Mesenchymal stem cell (in vitro differentiated cells and primary cell): ENCODE results near the gene CHMP1A.
A peak's percentile ranks its signal among the peaks of the same experiment; 100 is the strongest.

Experiments used
- DNase-seq: peaks from one replicate; pipeline ENCODE4 v3.0.0-alpha.2; 2013
- H2AFZ ChIP-seq: one replicate; pipeline ENCODE4 v1.6.1; 2013; ENCODE audit warnings: low read depth, mild to moderate bottlenecking, control low read depth, inconsistent platforms, low read length, moderate library complexity
- H2AK5ac ChIP-seq: 2 replicates; pipeline ENCODE4 v1.6.1; 2013; ENCODE audit warnings: low read length, moderate library complexity, mild to moderate bottlenecking, inconsistent platforms; ENCODE audit not compliant: severe bottlenecking
- H2BK120ac ChIP-seq: one replicate; pipeline ENCODE4 v1.6.1; 2013; ENCODE audit warnings: low read depth, mild to moderate bottlenecking, inconsistent platforms, low read length, moderate library complexity
- H2BK12ac ChIP-seq, 2 experiments: one replicate each; pipeline ENCODE4 v1.6.1; 2013; ENCODE audit warnings: inconsistent platforms in 2 of 2, low read length in 2 of 2, mild to moderate bottlenecking in 2 of 2, moderate library complexity in 2 of 2, control low read depth in 1 of 2
- H2BK15ac ChIP-seq: one replicate; pipeline ENCODE4 v1.6.1; 2013; ENCODE audit warnings: mild to moderate bottlenecking, low read depth, inconsistent platforms; ENCODE audit not compliant: poor library complexity, severe bottlenecking
- H2BK5ac ChIP-seq: 2 replicates; pipeline ENCODE4 v1.6.1; 2013; ENCODE audit warnings: low read depth, mild to moderate bottlenecking, low read length, control low read depth, inconsistent platforms; ENCODE audit not compliant: poor library complexity, severe bottlenecking
- H3K14ac ChIP-seq, 2 experiments: one replicate each; pipeline ENCODE4 v1.6.1; 2013; ENCODE audit warnings: inconsistent platforms in 2 of 2, low read length in 2 of 2, control low read depth in 1 of 2, mild to moderate bottlenecking in 1 of 2, moderate library complexity in 1 of 2
- H3K18ac ChIP-seq, 2 experiments: one replicate each; pipeline ENCODE4 v1.6.1; 2013; ENCODE audit warnings: inconsistent platforms in 2 of 2, low read length in 2 of 2, control low read depth in 1 of 2, low read depth in 1 of 2, mild to moderate bottlenecking in 1 of 2
- H3K23ac ChIP-seq, 2 experiments: one replicate each; pipeline ENCODE4 v1.6.1; 2013; ENCODE audit warnings: inconsistent platforms in 2 of 2, low read length in 2 of 2, mild to moderate bottlenecking in 2 of 2, moderate library complexity in 2 of 2, control low read depth in 1 of 2
- H3K27ac ChIP-seq: 2 replicates; pipeline ENCODE4 v1.5.1; 2013; ENCODE audit warnings: mild to moderate bottlenecking, moderate library complexity, low read length, control low read depth, inconsistent platforms; ENCODE audit not compliant: poor library complexity, severe bottlenecking
- H3K27me3 ChIP-seq, 2 experiments: 2 replicates each; pipeline versions ENCODE4 v1.6.1 to v1.7.0; 2013; ENCODE audit warnings: low read length in 2 of 2, mild to moderate bottlenecking in 2 of 2, moderate library complexity in 2 of 2, control low read depth in 1 of 2, inconsistent platforms in 1 of 2; ENCODE audit not compliant: control insufficient read depth in 1 of 2, insufficient read depth in 1 of 2
- H3K36me3 ChIP-seq, 2 experiments: 2 replicates each; pipeline versions ENCODE4 v1.6.1 to v1.7.0; 2013; ENCODE audit warnings: low read length in 2 of 2, control low read depth in 1 of 2, inconsistent platforms in 1 of 2, low read depth in 1 of 2, mild to moderate bottlenecking in 1 of 2; ENCODE audit not compliant: insufficient read depth in 2 of 2, control insufficient read depth in 1 of 2
- H3K4ac ChIP-seq, 2 experiments: one replicate each; pipeline ENCODE4 v1.6.1; 2013; ENCODE audit warnings: inconsistent platforms in 2 of 2, low read length in 2 of 2, mild to moderate bottlenecking in 2 of 2, moderate library complexity in 2 of 2, control low read depth in 1 of 2, low read depth in 1 of 2
- H3K4me1 ChIP-seq: 2 replicates; pipeline ENCODE4 v1.6.1; 2013; ENCODE audit warnings: low read depth, low read length, control low read depth; ENCODE audit not compliant: control insufficient read depth, insufficient read depth
- H3K4me2 ChIP-seq: 2 replicates; pipeline ENCODE4 v1.6.1; 2013; ENCODE audit warnings: low read length, mild to moderate bottlenecking, inconsistent platforms; ENCODE audit not compliant: poor library complexity, severe bottlenecking
- H3K4me3 ChIP-seq, 2 experiments: 2 replicates each; pipeline versions ENCODE4 v1.5.1 to v1.7.0; 2013; ENCODE audit warnings: low read length in 2 of 2, mild to moderate bottlenecking in 2 of 2, control low read depth in 1 of 2, low read depth in 1 of 2; ENCODE audit not compliant: insufficient read depth in 1 of 2
- H3K79me1 ChIP-seq: replicated peaks from 2 replicates; pipeline ENCODE4 v1.6.1; 2013; ENCODE audit warnings: mild to moderate bottlenecking, control low read depth, low read length, inconsistent platforms; ENCODE audit not compliant: poor library complexity, severe bottlenecking
- H3K9ac ChIP-seq: 2 replicates; pipeline ENCODE4 v1.7.0; 2013; ENCODE audit warnings: mild to moderate bottlenecking, low read length, moderate library complexity
- H3K9me3 ChIP-seq: 2 replicates; pipeline ENCODE4 v1.7.0; 2013; ENCODE audit warnings: mild to moderate bottlenecking, low read length; ENCODE audit not compliant: control insufficient read depth
- H4K8ac ChIP-seq: one replicate; pipeline ENCODE4 v1.6.1; 2013; ENCODE audit warnings: inconsistent platforms, mild to moderate bottlenecking, low read length, moderate library complexity
- H4K91ac ChIP-seq: one replicate; pipeline ENCODE4 v1.6.1; 2013; ENCODE audit warnings: mild to moderate bottlenecking, low read length, inconsistent platforms
- WGBS: methylation state at CpG from one replicate; pipeline ENCODE4 v1.1.7; 2013; ENCODE audit warnings: mixed read lengths; 5-methylcytosine and 5-hydroxymethylcytosine counted together

The CHMP1A gene

DNA sequence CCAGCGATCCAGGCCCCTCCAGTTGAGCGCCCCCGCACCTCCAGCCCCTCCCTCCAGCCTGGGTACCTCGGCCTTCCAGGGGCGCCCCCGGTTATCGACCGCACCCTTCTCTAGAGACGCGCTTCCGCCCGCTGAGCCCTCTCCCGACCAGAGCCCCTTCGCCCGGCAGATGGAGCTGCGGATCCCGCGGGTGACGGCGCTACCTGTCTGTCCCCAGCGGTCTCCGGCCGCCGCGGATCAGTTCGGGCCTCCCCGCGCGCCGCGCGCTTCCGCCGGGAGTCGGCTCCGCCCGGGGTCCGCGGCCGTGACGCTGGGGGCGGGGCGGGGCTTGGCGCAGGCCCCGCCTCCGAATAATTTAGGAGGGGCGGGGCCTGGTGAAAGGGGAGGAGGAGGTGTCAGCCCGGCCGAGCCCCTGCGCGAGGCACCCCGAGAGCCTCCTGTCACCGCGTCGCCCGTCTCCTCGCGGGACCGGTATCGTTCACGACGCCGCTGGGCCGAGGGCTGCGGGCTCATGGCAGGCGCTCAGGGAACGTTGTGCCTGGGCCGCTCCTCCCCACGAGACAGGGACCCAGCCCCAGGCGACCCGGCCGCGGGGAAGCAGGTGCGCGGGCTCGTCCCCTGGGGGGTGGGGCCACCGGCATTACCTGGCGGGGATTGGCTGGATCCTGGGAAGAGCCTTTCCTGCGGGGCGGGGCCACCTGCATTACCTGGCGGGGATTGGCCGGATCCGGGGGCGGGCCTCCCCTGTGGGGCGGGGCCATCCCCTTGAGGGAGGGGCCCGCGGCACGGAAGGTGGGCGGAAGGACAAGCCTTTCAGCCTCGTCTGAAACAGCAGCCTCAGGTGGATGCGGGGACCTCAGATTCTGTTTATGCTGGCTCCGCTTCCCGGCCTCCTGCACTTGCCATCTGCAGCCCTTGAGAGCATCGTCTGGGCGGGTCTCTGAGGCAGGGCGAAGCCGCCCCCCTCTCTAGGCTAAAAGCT is 44.2 kb upstream of the CHMP1A start, which contains the start of gene SPATA2L:
TSS of gene SPATA2L (minus strand) at position 281 of the 982 bp plus-strand sequence. CDS start 473 bp downstream, outside the sequence.
- peak within 1 kb of the TSS; percentile 90 for H2AFZ ChIP-seq
- peak within 1 kb of the TSS in 1 of 2 experiments; percentile 36 for H3K14ac ChIP-seq
- H2BK120ac ChIP-seq, result peak within 1 kb of the TSS; percentile 36
- peak within 1 kb of the TSS; percentile 5 for H4K91ac ChIP-seq
- peaks cover 3 to 17% of the 10 kb centered on the region in 2 experiments for H3K36me3 ChIP-seq
- H2BK15ac ChIP-seq, result peak within 1 kb of the TSS; percentile 76
- H3K4me3 ChIP-seq, result peak within 1 kb of the TSS; percentile 80 to 85
- H3K9me3 ChIP-seq, result no peaks in the 10 kb centered on the region
- H3K23ac ChIP-seq, result peak within 1 kb of the TSS in 1 of 2 experiments; percentile 92
- H3K4ac ChIP-seq, result peak within 1 kb of the TSS; percentile 37 to 78
- peaks cover 34% of the 10 kb centered on the region for H3K4me1 ChIP-seq
- 2% methylated on average over 78 of the region's 97 CpGs for WGBS
- peak within 1 kb of the TSS in 1 of 2 experiments; percentile 70 for H2BK12ac ChIP-seq
- peak within 1 kb of the TSS; percentile 34 for H3K27ac ChIP-seq
- H2AK5ac ChIP-seq, result no peak within 1 kb of the TSS
- H3K9ac ChIP-seq, result peak within 1 kb of the TSS; percentile 86
- DNase-seq, result peak; percentile 84
- H3K79me1 ChIP-seq, result peaks cover 13% of the 10 kb centered on the region
- H2BK5ac ChIP-seq, result no peak within 1 kb of the TSS
- peak within 1 kb of the TSS; percentile 72 to 76 for H3K18ac ChIP-seq
- peaks cover 0 to 13% of the 10 kb centered on the region in 2 experiments for H3K27me3 ChIP-seq
- peak within 1 kb of the TSS; percentile 63 for H4K8ac ChIP-seq
- peak within 1 kb of the TSS; percentile 92 for H3K4me2 ChIP-seq

DNA sequence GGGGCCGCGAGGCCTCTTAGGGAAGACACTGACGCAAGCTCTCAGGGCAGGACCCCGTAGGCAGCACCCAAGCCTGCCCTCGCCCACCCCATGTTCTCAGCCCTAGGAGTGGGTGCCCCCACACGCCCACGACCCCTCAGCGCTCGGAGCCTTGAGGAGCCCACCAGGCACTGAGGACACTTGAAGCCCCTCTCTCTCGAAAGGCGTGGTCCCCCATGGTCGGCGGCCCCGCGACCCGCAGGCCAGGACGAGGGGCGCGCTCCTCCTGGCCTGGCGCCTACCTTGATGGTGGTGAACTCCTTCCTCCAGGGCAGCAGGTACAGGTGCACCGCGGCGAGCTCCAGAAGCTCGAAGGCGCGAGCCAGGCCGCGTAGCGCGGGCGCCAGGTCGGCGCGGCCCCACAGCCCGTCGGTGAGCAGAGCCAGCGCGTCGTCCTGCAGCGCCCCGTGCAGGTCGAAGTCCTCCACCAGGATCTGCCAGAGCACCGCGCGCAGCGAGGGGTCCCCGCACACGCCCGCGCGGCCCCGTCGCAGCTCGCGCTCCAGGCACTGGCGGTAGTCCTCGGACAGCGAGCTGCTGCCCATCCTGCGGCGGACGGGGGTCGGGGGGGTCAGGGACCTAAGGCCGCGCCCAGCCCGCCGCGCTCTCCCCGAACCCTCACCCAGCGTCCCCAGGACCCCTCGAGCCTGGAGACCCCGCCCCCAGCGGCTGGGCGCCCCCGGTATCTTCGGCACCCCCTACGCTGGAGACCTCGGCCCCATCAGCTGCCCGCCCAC is 43.3 kb upstream of the CHMP1A start:
- Histone ChIP-seq H3K27ac (no peak overlapping the region), H3K4me2 (peak overlapping the region; percentile 92), H2BK120ac (no peak overlapping the region), H2AFZ (peak overlapping the region; percentile 47), H3K14ac (peak overlapping the region in 1 of 2 experiments; percentile 3), H4K8ac (peak overlapping the region; percentile 63), H2BK12ac (peak overlapping the region in 1 of 2 experiments; percentile 7), H3K4me3 (peak overlapping the region; percentile 80 to 85), H3K18ac (peak overlapping the region; percentile 34 to 76), H3K4ac (peak overlapping the region; percentile 37 to 78), H2AK5ac (no peak overlapping the region), H3K36me3 (peaks cover 3 to 24% of the 10 kb centered on the region in 2 experiments), H3K9me3 (no peaks in the 10 kb centered on the region), H4K91ac (peak overlapping the region; percentile 14), H3K9ac (peak overlapping the region; percentile 86), H3K23ac (peak overlapping the region in 1 of 2 experiments; percentile 57), H3K4me1 (peaks cover 38% of the 10 kb centered on the region), H3K27me3 (peaks cover 0 to 13% of the 10 kb centered on the region in 2 experiments), H2BK5ac (no peak overlapping the region), H2BK15ac (no peak overlapping the region), H3K79me1 (peaks cover 17% of the 10 kb centered on the region)
- DNase-seq, result peak; percentile 65
- 7% methylated on average over 61 of the region's 78 CpGs for WGBS

DNA sequence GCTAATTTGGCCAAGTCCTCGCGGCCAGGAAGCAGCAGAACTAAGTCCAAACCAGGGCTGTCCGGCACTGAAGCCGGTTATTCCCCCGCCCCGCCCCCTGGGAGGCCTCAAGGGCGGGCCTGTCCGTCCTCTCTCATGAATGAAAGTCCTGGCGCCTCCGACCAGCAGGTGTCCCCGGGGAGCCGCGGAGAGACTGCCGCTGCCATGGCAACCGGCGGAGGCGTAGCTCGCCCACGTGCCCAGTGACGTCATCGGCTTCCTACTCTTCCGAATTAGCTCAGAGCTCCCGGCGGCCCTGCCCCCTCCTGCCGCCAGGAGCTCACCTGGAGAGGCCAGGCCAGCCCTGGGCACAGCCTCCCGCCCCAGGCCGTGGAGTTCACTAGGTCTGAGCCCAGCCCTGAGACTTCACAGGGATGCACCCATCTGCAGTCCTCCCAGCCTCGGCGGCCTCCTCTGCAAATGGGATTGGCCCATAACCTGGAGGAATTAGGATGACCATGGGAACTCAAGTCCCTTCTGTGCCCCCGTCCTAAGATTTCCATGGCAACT is 42.7 kb upstream of the CHMP1A start:
- Histone ChIP-seq H3K27ac (no peak overlapping the region), H3K36me3 (peaks cover 6 to 31% of the 10 kb centered on the region in 2 experiments), H2BK5ac (no peak overlapping the region), H3K4me3 (peak overlapping the region; percentile 80 to 85), H4K91ac (peak overlapping the region; percentile 14), H3K18ac (peak overlapping the region; percentile 19 to 76), H3K4me2 (peak overlapping the region; percentile 92), H3K14ac (peak overlapping the region in 1 of 2 experiments; percentile 31), H3K4me1 (peaks cover 36% of the 10 kb centered on the region), H4K8ac (no peak overlapping the region), H3K4ac (peak overlapping the region in 1 of 2 experiments; percentile 78), H2BK12ac (peak overlapping the region in 1 of 2 experiments; percentile 7), H2AFZ (peak overlapping the region; percentile 32), H3K9me3 (no peaks in the 10 kb centered on the region), H2BK15ac (peak overlapping the region; percentile 66), H3K79me1 (peaks cover 18% of the 10 kb centered on the region), H3K27me3 (peaks cover 0 to 13% of the 10 kb centered on the region in 2 experiments), H2AK5ac (no peak overlapping the region), H3K23ac (peak overlapping the region in 1 of 2 experiments; percentile 56), H3K9ac (peak overlapping the region; percentile 86), H2BK120ac (no peak overlapping the region)
- WGBS, result under 1% methylated on average over 30 of the region's 30 CpGs
- DNase-seq, result peak; percentile 98
